Activated T-helper 1 cell treated with anti-CD3 and anti-CD28 coated beads, Interleukin-2, amount 50 U/mL, for 16 hours (primary cell): ENCODE data around the gene MAOA.
"Not testable (repeated sequence)": the region's sequence is repeated elsewhere in the genome, so short reads cannot be mapped to it uniquely, and the experiment has no call there.

Experiments used
- DNase-seq, 2 donors: peaks; one replicate each; pipeline ENCODE4 v3.0.0-alpha.2; 2020; ENCODE audit warnings: low read depth in 1 of 2, low spot score in 1 of 2

Gene MAOA

GRCh38 chrX:43656005-43656494, at the start of gene MAOA:
TSS of gene MAOA (plus strand) at chrX:43656299. CDS start at chrX:43656342, 43 bp downstream.
- DNase-seq = peak in 1 of 2 donors; percentile 6

GRCh38 chrX:43612400-43612799, 43.7 kb upstream of the MAOA start:
- DNase-seq = no peak

GRCh38 chrX:43615660-43616059, 40.4 kb upstream of the MAOA start:
- no peak for DNase-seq

- no peak for DNase-seq
Measured at GRCh38 chrX:43618366-43619205, 37.5 kb upstream of the MAOA start.

GRCh38 chrX:43619861-43620260, 36.2 kb upstream of the MAOA start:
- DNase-seq = not testable (repeated sequence)

GRCh38 chrX:43627147-43627546, 29.0 kb upstream of the MAOA start:
- DNase-seq = no peak

- no peak for DNase-seq
Measured at GRCh38 chrX:43627669-43628068, 28.4 kb upstream of the MAOA start.

- no peak for DNase-seq
Measured at GRCh38 chrX:43629229-43629628, 26.9 kb upstream of the MAOA start.

GRCh38 chrX:43631841-43632240, 24.3 kb upstream of the MAOA start:
- DNase-seq = no peak

GRCh38 chrX:43633081-43633480, 23.0 kb upstream of the MAOA start:
- no peak for DNase-seq

GRCh38 chrX:43633757-43634156, 22.3 kb upstream of the MAOA start:
- DNase-seq = no peak

GRCh38 chrX:43640482-43640881, 15.6 kb upstream of the MAOA start:
- no peak for DNase-seq

GRCh38 chrX:43641691-43642090, 14.4 kb upstream of the MAOA start:
- no peak for DNase-seq

- DNase-seq = no peak
Measured at GRCh38 chrX:43643201-43643600, 12.9 kb upstream of the MAOA start.

GRCh38 chrX:43643662-43644061, 12.4 kb upstream of the MAOA start:
- no peak for DNase-seq

GRCh38 chrX:43644124-43644701, 11.9 kb upstream of the MAOA start:
- no peak for DNase-seq

GRCh38 chrX:43646800-43647199, 9.3 kb upstream of the MAOA start:
- DNase-seq = no peak

- peak; percentile 65 to 76 for DNase-seq
Measured at GRCh38 chrX:43654431-43655150, 1.5 kb upstream of the MAOA start.

- peak in 1 of 2 donors; percentile 0 for DNase-seq
Measured at GRCh38 chrX:43655151-43656004, 721 bp upstream of the MAOA start.

GRCh38 chrX:43657671-43658070, 1.6 kb downstream of the MAOA start:
- DNase-seq = no peak
